ENCODE data around the gene SSPN.

SSPN gene

DNA sequence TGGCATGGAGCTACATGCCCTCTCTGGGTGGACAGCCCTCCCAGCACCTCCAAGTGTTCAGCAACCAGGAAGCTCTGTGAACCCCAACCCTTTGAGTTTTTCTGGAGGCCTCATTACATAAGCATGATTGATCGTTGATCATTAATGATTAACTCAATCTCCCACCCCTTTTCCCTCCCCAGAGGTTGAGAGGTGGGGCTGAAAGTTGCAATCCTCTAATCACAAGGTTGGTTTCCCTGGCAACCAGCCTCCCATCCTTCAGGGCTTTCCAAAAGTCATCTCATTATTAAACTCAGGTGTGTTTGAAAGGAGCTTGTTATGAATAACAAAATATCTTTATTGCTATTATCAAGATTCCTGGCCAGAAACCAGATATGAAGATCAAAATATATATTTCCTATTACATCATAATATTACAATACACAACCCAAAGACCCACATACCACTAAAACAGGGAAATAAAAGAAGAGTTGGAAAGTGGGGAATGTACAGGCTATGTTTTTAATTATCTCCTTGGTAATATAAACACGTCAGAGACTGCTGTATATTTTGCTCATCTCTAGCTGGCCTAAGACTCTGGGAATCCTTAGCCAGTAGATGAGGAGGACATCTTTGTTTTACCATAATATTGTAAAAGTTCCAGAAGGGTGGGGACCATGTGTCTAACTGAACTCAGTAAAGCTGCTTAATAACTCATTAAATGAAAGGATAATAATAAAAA, 73.6 kb downstream of the SSPN start:
- DNase-seq: no peak

DNA sequence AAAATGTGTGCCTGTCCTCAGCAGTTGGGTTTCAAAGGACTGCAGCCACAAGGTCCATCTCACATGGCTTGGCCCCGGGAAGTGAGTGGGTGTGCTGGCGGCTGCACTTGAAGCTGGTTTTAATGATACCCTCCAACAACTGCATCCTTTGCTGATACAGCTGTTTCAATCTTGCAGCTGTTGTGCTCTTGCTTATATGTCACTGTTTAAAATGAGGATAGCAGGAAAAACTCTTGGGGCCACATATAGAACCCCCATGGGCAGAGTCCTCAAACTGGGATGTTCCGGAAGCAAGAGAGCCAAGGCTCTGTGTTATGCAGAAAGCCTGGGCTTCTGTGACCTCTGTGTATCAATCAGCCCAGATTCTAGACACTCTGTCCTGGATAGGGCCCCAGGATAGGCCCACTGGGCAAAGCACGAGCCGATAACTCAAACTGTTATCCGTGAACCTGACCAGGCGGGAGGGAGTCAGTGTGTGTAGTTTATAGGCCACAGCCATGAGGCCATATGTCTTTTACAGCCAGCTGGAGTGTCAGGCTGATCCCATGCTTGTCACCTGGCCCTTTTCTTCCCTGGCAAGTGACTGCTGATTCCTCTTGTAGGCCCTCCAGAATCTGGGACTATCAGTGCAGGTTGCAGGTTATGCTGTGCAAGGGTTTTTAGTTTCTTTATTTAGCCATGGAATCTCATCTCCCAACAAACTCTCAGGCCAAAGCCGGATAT, 74.3 kb downstream of the SSPN start:
- no peak for DNase-seq

DNA sequence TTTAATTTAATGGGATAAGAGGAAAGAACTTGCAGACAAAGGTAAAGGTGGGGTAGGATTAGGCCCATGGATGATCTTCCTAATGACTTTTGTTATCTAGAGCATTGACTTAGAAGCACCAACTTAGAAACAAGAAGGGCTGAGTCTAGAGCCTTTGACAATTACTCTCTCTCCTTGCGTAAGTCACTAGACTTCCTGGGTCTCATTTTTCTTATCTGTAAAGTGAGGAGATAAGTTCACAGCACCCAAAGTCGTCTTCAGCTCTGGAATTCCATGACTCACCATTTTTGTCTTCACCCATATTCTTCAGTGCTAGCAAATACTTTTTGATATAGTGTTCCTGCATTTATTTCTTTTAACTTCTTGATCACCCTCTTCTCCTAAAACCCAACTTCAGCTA, 75.7 kb downstream of the SSPN start:
- no peak for DNase-seq

DNA sequence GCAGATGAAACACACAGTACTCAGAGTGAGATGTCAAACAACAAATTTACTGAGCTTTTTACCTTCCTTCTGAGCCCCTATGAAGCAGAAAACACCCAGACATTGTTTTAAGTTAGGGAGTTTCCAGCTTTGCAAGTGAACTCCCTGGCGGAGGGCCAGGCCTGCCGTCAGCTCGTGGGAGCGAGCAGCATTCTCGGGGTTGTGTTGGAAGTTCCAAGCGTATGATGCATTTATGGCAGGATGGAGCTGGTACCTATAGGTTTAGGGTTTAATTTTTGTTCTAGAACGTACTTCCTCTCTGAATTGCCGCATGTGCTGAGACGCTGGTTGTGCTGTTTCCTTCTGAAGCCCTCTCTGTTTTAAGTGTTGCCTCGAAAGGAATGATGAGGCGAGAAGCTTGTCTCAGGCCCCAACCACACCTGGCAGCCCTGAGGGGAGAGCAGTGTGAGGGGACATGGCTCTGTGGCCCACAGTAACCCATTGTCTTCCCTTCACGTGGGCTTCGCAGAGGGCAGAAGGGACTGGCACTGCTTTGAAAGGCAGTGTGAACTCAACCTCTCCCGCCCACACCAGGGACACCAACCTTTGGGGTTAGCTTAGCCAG, 76.6 kb downstream of the SSPN start:
- no peak for DNase-seq

DNA sequence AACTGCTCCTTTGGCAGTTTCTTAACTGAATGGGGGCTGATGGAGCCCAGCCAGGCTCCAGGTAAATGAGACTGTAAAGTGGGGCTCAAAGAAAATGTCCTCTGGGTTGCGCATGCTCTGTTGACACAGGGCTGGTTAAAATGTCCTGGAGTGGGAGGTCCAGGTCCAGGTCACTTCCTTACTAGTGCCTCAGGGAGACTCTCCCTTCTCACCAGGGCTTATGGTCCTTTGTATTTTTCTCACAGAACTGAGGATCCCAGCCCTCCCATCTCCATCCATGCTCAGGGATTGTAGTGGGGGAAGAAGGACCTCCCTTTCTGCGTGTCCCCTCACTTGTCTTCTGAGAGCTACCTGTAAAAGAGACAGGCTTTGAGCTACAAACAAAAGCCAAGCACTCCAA, 77.5 kb downstream of the SSPN start:
- DNase-seq: no peak

DNA sequence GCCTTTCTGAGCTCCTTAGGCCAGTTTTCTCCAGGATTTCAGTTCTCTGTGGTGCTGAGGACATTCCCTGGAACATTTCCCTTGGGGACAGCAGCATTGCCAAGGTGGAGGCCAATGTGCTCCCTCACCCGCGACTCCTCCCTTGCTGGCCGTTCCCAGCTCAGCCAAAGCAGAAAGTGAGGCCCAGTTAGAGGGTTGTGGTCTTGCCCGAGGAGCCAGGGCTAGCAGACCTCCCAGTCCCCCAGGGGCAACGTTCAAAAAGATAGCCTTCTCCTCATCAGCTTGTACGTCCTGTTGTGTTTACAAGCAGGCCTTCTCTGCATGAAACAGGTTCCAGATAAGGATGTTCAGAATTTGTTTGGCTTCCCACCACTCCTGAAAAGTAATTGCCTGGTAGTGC, 78.4 kb downstream of the SSPN start:
- no peak for DNase-seq

DNA sequence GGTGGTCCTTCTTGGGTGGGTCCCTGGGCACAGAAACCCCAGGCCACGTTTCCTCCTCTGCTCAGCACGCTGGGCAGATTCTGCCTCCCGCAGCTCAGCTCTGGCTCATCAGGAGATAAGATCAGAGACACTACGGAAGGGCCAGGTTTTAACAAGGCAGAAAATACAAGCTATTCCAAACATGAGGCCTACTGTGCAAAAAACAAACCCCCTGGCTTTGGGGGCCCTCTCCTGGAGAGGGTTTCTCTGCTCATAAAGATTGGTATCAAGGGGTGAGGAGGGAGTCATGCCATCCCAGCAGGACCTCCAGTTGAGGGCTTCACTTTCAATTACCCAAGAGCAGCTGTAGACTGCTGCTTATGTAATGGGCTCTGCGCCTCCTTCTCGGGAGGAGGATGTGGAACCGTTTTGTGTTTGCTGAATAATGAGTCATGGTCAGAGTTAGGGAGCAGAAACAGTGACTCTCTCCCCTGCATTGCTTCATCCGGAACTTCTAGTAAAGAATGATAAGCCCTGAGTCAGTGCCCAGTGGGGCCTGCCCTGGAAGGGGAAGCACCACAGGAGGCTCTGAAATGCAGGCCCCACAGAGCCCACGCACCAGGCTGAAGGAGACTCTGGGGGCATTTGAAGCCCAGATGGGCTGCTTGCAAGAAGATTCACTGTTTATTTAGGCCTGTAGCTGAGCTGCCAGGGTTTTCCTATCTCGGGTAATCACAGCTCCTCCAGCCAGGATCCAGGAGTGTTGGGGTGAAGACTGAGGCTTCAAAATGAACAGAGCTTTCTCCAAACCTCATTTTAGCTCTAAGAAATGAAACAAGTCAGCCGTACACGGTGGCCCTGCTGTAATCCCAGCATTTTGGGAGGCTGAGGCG, 79.3 kb downstream of the SSPN start:
- DNase-seq: no peak

DNA sequence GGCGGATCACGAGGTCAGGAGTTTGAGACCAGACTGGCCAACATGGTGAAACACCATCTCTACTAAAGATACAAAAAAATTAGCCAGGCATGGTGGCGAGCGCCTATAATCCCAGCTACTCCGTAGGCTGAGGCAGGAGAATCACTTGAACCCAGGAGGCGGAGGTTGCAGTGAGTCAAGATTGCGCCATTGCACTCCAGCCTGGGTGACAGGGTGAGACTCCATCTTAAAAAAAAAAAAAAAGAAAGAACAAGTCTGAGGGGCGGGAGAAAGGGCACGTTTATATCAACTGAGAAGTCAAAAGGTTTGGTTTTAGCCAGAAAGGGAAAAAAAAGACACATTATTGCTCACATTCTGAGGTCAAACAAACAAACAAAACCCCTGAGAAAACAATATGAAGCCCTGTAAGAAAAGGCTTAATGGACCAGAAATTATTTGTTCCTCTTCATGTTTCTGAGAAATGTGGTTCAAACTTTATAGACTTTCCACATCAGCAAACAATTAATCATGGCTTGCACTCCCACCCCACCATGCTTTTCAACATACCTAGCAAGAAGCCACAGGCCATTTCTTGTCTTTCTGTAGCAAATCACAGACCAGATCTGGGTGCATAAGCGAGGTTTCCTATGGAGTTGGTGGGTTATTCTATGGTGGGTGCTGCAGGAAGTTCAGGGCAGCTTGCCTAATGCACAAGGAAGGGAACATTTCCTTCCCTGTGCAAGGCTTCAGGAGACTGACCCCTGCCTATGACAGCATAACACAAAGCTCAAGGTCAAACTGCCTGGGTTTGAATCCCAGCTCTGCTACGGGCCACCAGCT, 80.1 kb downstream of the SSPN start:
- no peak for DNase-seq

DNA sequence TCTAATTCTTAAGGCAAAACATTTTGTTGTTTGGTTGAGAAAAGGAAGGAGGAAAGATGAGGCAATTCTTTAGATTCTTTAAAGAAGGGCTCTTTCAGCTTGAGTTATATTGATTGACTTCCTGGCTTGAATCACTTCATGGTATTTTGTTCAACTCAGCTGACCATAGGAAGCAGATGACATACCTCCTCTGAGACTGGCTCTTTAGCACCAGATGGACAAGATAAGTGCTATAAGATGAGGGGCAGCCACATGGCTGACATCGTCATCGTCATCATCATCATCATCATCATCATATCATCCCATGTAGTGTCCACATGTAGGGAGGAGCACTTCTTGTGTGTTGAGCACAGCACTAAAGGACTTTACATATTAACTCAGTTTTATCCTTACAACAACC, 81.3 kb downstream of the SSPN start:
- DNase-seq: no peak

DNA sequence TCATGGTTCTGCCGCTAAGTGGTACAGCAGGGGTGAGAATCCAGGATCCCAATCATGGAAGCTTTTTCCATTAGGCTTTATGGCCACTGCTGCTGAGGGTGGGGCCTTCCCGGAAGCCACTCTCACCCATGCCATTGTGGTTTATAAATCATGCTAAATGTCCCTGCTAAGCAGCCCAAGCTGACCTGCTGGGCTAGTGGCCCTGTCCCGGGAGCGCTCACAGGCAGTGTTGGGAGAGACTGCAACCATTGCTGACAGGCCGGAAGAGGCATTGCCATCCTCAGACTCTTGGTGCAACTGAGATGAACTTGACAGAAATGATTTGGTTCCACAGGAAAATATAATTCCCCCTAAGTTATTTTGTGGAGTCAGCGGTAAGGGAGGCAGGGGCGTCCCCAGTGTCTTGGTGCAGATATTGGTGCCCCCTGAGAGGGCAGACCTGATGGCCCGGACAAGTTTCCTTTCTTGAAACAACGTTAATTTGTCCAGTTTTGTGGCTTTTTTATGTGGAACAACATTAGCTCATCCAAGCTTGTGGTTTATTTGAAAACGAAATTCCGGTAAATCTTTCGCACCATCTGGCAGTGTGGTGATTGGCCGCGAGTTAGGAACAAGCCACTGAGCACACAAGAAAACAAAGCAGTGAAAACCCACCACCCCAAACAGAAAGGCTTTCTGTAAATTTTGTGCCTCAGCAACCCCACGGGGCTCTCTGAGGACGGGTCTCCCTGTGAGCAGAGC, 82.3 kb downstream of the SSPN start:
- no peak for DNase-seq

DNA sequence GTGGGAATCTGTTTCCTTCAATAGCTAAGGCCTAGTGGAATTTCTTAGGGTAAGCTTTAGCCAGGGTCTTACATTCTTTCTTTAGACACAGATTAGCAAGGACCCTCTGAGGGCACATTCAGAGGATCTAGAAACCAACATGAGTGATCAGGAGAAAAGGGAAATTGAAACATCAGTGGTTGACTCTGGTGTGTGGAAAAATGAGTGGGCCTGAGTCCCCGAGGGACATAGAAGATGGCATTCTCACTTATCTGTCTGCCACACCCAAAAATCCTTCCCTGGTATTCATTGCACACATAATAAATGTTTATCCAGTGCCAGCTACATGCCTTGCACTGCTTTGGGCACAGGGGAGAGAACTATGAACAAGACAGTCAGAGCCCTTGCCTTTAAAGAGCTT, 82.9 kb downstream of the SSPN start:
- DNase-seq: no peak

DNA sequence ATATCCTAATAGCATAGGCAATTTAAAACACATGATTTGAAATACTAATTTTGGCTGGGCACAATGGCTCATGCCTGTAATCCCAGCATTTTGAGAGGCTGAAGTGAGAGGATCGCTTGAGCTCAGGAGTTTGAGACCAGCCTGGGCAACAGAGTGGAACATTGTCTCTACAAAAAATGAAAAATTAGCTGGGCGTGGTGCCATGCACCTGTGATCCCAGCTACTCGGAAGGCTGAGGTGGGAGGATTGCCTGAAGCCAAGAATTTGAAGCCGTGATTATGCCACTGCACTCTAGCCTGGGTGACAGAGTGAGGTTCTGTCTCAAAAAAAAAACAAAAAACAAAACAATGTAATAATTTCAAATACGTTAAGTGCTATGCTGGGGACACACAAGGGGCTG, 83.3 kb downstream of the SSPN start:
- no peak for DNase-seq

DNA sequence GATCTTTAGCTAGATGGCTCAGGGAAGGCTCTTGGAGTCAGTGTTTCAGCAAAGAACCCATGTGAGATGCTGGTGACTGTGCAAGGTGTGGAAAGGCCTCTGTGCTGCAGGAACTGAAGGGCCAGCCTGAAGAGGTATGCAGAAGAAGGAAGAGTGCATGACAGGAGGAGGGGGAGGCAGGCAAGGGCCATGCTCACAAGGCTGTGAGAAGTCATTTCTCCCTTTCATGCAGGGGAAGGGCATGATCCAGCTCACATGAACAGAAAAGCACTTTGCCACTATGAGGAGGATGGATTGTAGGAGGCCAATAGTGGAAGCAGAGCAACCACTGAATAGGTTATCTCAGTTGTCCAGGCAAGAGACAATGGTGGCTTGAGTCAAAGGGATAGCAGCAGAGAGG, 83.7 kb downstream of the SSPN start:
- no peak for DNase-seq

DNA sequence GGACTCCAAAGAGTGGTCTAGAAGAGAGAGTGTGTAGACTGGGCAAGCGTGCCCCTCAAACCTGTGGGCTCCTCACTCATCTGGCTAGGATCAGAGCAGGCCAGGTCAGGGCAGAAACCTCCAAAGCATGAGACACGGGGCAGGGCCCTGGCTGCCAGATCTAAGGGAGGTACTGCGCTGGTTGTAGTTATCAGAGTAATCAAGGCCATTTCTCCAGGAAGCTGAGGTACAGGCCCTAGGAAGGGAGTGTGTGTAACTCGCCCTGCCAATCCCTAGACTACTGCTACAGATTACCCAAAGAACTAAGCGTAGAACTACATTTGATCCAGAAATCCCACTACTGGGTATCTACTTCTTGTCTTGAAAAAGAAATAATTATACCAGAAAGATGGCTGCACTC, 84.5 kb downstream of the SSPN start:
- DNase-seq: no peak

DNA sequence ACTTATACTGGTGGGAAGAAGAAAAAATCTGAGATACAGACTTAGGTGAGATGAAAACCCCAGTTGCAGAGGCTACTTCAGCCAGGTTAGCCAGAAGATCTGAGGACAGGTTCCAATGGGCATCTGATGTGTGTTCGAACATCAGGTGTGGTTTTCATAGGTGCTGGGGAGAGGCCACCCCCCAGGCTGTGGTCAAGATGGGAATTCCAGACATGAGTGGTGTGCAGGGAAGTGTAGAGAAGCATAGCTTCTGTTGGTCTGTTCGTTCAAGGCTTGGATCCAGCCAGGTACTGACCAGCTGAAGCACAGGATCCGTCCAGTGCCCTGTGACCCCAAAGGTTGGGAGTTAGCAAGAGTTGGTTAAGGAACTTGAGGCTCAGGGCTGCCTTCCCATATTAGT, 85.5 kb downstream of the SSPN start:
- no peak for DNase-seq

DNA sequence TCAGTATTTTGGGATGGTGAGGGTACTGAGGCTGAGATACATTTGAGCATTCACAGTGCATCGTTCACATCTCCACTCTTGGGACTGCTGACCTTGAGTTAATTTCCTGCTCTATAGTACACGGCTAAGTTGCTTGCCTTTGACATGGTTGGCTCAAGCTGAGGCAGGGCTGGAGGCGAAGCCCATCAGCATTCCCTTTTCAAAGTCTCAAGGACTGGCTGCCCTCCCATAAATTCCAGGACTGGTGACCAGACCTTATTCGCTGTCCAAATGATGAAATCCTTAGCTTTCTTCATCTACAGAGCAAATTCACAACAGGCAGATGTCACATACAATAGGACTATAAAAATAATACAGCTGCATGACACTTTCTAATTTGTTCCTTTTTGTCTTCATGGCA, 85.9 kb downstream of the SSPN start:
- no peak for DNase-seq

DNA sequence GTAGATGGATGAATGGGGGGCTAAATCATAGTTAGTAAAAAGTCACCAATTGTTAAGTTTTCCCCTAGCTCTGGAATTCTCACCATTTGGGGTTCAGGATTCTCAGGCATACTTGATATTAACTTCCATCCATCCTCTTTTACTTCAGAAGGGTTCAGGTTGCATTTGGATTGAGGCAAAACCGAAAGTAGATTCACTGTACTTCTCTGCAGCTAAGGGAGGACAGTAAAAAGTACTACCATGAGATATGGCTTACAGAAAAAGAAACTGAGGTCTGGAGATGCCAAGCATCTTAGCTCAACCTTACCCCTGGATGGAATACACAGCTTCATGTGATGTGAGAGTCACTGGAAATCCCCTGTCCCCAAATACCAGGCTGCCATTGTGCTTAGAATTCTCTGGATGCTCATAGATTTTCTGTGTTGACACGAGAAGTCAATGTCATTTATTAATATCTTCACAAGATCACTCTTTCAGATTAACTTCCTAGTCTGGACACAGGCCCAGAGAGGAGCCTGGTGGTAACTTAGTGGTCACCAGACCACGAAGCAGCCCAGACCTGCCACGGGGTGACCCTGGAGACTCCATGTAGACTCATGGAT, 87.1 kb downstream of the SSPN start:
- DNase-seq: no peak

DNA sequence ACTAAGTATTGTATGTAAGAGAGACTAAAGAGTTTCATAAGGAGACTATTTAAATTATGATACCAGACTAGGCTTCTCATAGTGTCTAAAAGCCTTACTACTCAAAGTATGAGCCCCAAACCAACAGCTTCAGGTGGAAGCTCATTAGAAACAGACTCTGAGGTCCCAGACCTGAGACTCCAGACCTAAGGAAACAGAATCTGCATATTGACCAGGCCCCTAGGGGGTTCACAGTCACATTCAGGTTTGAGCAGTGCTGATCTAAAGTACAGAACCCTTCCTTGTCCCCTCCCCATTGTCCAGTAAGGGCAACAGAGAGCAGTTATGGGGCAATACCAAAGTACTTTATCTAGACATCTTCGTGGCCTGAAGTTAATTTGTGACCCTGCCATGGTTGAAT, 87.7 kb downstream of the SSPN start:
- no peak for DNase-seq

DNA sequence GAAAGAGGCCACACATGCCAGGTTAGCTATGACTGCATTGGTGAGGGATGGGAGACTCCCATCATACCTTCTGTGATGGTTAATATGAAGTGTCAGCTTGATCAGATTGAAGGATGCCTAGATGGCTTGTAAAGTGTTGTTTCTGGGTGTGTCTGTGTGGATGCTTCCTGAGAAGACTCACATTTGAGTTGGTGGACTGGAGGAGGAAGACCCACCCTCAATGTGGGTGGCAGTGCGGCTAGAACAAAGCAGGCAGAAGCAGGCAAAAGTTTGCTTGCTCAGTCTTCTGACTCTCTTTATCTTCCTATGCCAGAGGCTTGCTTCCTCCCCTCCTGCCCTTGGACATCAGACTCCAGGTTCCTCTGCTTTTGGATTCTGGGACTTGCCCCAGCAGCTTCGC, 88.2 kb downstream of the SSPN start:
- no peak for DNase-seq

DNA sequence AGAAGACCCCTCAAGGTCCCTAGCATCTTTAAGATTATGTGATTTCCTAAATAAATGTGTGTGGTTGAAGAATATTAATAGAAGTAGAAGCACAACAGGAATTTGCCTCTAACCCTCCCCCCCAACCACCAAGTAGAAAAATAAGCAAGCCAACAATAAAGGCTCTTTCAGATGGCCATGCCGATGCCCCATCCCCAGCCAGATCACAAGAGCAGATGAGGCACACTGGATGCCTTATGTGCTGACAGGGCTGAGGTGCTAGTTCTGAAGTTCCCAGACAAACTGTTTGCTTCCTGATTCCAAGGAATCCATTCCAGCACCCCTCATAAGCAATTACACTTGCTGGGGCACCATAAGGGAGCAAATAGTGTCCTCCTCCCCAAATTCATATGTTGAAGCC, 90.0 kb downstream of the SSPN start:
- DNase-seq: no peak

DNA sequence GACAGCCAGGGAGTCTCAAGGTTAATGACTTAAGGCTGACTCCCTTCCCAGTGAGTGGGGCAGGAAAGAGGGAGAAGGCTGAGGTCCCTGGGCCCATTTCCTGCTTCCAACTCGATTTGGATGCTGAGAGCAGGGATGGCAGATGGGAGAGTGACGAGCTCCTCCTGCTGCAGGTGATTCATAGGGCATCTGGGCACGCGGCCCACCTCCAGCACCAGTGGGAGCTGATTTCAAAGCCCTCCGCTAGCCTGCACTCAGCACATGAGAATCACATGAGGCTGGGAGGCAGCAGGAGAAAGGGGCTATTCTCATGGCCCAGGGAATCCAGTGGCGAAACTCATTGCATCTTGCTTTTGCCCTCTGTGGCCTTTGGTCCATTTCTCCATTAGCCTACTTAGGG, 90.8 kb downstream of the SSPN start:
- DNase-seq: no peak

Measured in NCI-H2227 treated with DMSO at 0.1 percent for 48 hours (cell line).